Suprapubic skin (tissue), 4 donors: ENCODE data around the gene POLL. TPM values are rescaled to one million over a fixed set of nuclear protein-coding genes. Genes with fewer than 3 reads are reported as not detected.
A peak's percentile ranks its signal among the peaks of the same experiment; 100 is the strongest.
"Not testable (repeated sequence)": the region's sequence is repeated elsewhere in the genome, so short reads cannot be mapped to it uniquely, and the experiment has no call there.

ENCODE experiments used
- DNase-seq, 2 donors: peaks; one replicate each; pipeline ENCODE4 v3.0.0-alpha.2; 2019; ENCODE audit warnings: low spot score in 2 of 2
- H3K27ac ChIP-seq: fragments of 200-600 bp; sonication (generic); one replicate; pipeline ENCODE4 v1.5.1; 2019
- H3K27me3 ChIP-seq: fragments of 200-600 bp; sonication (generic); one replicate; pipeline ENCODE4 v1.5.1; 2019
- H3K36me3 ChIP-seq: fragments of 200-600 bp; sonication (generic); one replicate; pipeline ENCODE4 v1.5.1; 2019
- H3K4me1 ChIP-seq: fragments of 200-600 bp; sonication (generic); one replicate; pipeline ENCODE4 v1.5.1; 2019
- H3K4me3 ChIP-seq: fragments of 200-600 bp; sonication (generic); one replicate; pipeline ENCODE4 v1.5.1; 2019; ENCODE audit warnings: mild to moderate bottlenecking
- H3K9me3 ChIP-seq: fragments of 200-600 bp; sonication (generic); one replicate; pipeline ENCODE4 v1.5.1; 2019
- EP300 ChIP-seq: sonication (generic); formaldehyde crosslinking; IDR thresholded peaks from one replicate; pipeline ENCODE4 v1.6.1; 2017; ENCODE audit warnings: antibody characterized with exemption
- POLR2A ChIP-seq, 2 donors: fragments of 450-650 bp; IDR thresholded peaks; one replicate each; pipeline ENCODE4 v1.6.1; 2017; ENCODE audit warnings: antibody characterized with exemption in 2 of 2, mild to moderate bottlenecking in 2 of 2, moderate library complexity in 2 of 2
- POLR2AphosphoS5 ChIP-seq, 3 donors: sonication (generic); formaldehyde crosslinking; IDR thresholded peaks; one replicate each; pipeline ENCODE4 v1.6.1; 2017; ENCODE audit warnings: antibody characterized with exemption in 3 of 3
- WGBS: methylation state at CpG from one replicate; pipeline ENCODE4 v1.1.5; 2018; 5-methylcytosine and 5-hydroxymethylcytosine counted together
- total RNA-seq, 4 donors: library from RNA; depleted of rRNA; stranded (reverse); fragments of >200 nt; gene quantifications; one replicate each; pipeline ENCODE4 v1.1.0, GENCODE V29; 2016
- TF ChIP-seq, protein P1 (sequence below), 2 donors: fragments of 200-600 bp in 1 of 2; fragments of 450-650 bp in 1 of 2; sonication (generic) in 1 of 2; IDR thresholded peaks; one replicate each; pipeline ENCODE4 v1.5.1; 2016 to 2019; ENCODE audit warnings: antibody characterized with exemption in 2 of 2, mild to moderate bottlenecking in 1 of 2, moderate library complexity in 1 of 2

The POLL gene
- 10 to 100 TPM; 13.5 to 32.3 (median 20.6) TPM for total RNA-seq

DNA sequence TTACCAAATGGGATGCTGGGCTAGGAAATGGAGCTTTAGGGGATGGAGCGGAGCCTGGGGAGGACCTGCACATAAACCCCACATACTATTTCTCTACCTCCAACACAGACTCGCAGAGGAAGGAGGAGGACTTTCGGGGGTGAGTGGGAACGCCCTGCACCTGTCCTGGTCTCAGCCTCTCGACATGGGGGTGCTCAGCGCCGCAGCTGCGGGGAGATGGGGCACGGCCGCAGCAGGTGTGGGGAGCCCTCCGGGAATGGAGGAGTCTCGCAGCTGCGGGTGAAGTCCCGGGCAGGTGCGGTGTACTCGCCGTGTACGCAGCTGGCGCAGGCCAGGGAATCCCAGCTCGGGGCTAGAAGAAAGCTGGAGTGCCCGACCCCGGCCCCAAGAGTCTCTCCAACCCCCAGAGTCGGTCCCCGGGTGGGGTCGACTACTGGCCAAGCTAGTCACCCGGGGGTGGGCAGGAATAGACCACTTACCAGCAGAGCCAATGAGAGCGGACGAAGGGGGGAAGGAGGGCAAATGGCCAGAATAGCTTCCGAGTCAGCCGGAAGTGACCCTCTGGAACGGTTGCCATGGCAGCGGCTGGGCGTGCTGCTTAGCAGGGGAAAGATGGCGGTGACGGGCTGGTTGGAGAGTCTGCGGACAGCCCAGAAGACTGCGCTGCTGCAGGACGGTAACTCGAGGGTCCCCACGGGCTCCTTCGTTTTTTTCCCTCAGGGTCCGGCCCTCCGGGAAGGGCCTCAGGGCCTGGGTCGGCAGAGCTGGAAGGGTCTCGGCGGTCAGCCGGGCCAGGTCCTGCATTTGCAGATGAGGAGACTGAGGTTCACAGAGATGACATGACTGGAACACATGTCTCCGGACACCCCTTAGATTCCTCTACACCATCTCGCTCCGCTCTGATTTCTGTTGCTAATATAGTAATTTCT is at the start of gene POLL, which contains the start of gene DPCD:
POLL (minus strand) TSS at position 533 of the 929 bp plus-strand sequence. CDS start 897 bp downstream, outside the sequence.
DPCD (plus strand) TSS at position 597 of the 929 bp plus-strand sequence; CDS start at position 613, 16 bp downstream.
- peak within 1 kb of the TSS; percentile 93 for H3K4me3 ChIP-seq
- WGBS, result under 1% methylated on average over 37 of the region's 50 CpGs

DNA sequence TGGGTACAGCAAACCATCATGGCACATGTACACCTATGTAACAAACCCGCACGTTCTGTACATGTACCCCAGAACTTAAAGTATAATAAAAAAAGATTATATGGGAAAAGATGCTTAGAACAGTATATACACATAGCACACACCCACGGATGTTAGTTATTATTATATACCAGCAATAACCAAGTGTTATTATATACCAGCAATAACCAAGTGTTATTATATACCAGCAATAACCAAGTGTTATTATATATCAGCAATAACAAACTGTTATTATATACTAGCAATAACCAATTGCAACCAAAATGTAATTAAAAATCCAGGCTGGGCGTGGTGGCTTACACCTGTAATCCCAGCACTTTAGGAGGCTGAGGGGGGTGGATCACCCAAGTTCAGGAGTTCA is 45.5 kb upstream of the POLL start:
- not testable (repeated sequence) for DNase-seq, H3K4me1 ChIP-seq, H3K4me3 ChIP-seq, H3K9me3 ChIP-seq, H3K27me3 ChIP-seq, H3K27ac ChIP-seq
- 97% methylated on average over 4 of the region's 4 CpGs for WGBS
- peaks cover 17% of the 10 kb centered on the region for H3K36me3 ChIP-seq

More for the DNA sequence above, at the start of gene POLL, which contains the start of gene DPCD:
- H3K27me3 ChIP-seq, result no peaks in the 10 kb centered on the region
- H3K4me1 ChIP-seq, result peaks cover 24% of the 10 kb centered on the region
- DNase-seq, result peak; percentile 97 to 98
- no peaks in the 10 kb centered on the region for H3K9me3 ChIP-seq
- peaks cover 25% of the 10 kb centered on the region for H3K36me3 ChIP-seq
- peak in 2 of 3 donors; percentile 20 to 23 for TF ChIP-seq POLR2AphosphoS5 (IDR thresholded peaks at IDR 0.05)
- TF ChIP-seq, protein P1, sequence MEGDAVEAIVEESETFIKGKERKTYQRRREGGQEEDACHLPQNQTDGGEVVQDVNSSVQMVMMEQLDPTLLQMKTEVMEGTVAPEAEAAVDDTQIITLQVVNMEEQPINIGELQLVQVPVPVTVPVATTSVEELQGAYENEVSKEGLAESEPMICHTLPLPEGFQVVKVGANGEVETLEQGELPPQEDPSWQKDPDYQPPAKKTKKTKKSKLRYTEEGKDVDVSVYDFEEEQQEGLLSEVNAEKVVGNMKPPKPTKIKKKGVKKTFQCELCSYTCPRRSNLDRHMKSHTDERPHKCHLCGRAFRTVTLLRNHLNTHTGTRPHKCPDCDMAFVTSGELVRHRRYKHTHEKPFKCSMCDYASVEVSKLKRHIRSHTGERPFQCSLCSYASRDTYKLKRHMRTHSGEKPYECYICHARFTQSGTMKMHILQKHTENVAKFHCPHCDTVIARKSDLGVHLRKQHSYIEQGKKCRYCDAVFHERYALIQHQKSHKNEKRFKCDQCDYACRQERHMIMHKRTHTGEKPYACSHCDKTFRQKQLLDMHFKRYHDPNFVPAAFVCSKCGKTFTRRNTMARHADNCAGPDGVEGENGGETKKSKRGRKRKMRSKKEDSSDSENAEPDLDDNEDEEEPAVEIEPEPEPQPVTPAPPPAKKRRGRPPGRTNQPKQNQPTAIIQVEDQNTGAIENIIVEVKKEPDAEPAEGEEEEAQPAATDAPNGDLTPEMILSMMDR (IDR thresholded peaks at IDR 0.05), result no peak
- no peak within 1 kb of the TSS for H3K27ac ChIP-seq

DNA sequence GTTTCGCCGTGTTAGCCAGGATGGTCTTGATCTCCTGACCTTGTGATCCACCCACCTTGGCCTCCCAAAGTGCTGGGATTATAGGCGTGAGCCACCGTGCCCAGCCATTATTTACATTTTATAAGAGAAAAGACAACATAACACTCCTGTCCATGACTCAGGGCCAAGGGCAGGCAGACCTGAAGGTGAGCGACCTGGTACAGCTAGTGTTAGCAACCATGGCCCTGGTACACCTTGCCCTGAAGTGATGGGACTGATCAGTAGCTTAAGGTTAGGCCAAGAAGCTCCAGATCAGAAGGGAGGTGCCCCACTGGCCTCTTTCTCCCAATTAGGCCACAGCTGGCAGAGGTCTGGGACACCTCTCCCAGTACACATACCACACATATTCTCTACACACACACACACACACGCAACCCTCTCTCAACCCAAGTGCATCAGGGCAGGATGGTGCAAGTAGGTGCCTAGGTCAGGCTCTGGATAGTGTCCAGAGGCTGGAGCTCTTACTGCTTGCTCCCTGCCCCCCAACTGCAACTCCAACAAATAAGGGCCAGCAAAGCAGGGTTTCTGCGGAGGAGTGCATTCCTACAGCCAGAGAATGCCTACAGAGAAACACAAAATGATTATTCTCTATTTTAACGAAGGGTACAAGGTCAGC is 43.9 kb upstream of the POLL start:
- Histone ChIP-seq H3K4me3 (no peak overlapping the region), H3K27ac (no peak overlapping the region), H3K36me3 (peaks cover 16% of the 10 kb centered on the region), H3K27me3 (no peaks in the 10 kb centered on the region), H3K9me3 (no peaks in the 10 kb centered on the region), H3K4me1 (no peaks in the 10 kb centered on the region)
- DNase-seq, result no peak
- WGBS, result 91% methylated on average over 8 of the region's 8 CpGs
- TF ChIP-seq EP300 (no peak), POLR2A (IDR thresholded peaks at IDR 0.05) (no peak), POLR2AphosphoS5 (IDR thresholded peaks at IDR 0.05) (no peak)
- TF ChIP-seq, protein P1 (IDR thresholded peaks at IDR 0.05), result no peak

DNA sequence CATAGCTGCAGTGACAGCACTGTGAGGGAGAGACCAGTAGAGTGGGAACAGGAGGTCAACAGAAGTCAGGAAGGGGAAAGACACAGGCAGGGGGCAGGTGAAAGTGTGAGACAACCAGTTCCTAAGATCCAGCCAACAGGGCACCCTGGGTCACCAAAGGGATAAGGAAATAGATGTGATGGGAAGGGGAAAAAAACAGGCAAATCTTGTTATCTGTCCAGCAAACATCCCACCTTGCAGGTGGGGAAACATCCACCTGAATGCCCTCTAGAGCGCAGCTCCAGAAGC is 42.5 kb upstream of the POLL start:
- no peak for DNase-seq
- Histone ChIP-seq H3K4me1 (peaks cover 10% of the 10 kb centered on the region), H3K9me3 (no peaks in the 10 kb centered on the region), H3K27me3 (no peaks in the 10 kb centered on the region), H3K27ac (no peak overlapping the region), H3K4me3 (no peak overlapping the region), H3K36me3 (peaks cover 16% of the 10 kb centered on the region)
- WGBS, result 100% methylated on average over 1 of the region's 1 CpG
- TF ChIP-seq, protein P1 (IDR thresholded peaks at IDR 0.05), result no peak
- no peak for TF ChIP-seq POLR2A (IDR thresholded peaks at IDR 0.05)
- no peak for TF ChIP-seq POLR2AphosphoS5 (IDR thresholded peaks at IDR 0.05)
- no peak for TF ChIP-seq EP300

DNA sequence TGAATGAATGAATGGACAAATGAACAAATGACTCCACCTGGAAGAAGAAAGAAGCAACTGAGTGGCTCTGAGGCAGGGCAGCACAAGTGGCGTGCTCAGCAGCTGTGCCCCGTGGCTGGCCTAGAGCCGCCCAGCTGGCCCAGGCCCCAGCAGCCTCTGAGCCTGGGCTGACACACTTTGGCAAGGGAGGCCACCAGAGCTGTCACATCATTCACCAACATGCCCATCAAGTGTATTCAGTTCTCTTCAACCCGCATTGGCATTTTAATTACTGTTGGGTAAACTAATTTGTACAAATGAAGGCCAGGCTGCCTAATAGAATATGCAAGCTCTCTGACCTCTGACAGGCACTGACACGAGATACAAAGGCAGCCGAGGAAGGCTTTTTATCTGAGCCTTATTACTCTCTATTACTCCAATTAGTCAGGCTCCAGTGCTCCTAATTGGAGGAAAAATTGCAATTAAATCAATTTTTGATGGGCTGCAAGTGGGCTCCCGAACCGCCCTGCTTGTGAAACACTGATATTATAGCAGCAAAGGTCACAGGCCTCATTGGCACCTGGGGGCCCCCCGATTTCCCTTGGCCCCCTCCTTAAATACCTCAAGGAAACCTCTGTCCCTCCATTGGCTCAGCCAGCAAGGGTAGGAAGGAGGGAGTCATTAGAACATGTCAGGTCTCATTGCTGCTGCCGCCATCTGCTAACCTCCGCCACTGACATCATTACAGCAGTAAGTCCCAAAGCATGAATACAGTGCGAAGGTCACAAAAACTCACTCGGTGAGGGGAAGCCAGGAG is 42.0 kb upstream of the POLL start:
- H3K36me3 ChIP-seq, result peaks cover 16% of the 10 kb centered on the region
- WGBS, result 85% methylated on average over 13 of the region's 13 CpGs
- no peak overlapping the region for H3K4me3 ChIP-seq
- H3K4me1 ChIP-seq, result peaks cover 10% of the 10 kb centered on the region
- no peaks in the 10 kb centered on the region for H3K27me3 ChIP-seq
- TF ChIP-seq POLR2A (IDR thresholded peaks at IDR 0.05) (no peak), POLR2AphosphoS5 (IDR thresholded peaks at IDR 0.05) (no peak), EP300 (no peak)
- TF ChIP-seq, protein P1 (IDR thresholded peaks at IDR 0.05), result no peak
- no peak overlapping the region for H3K27ac ChIP-seq
- no peak for DNase-seq
- no peaks in the 10 kb centered on the region for H3K9me3 ChIP-seq
